AG04450 (cell line): ENCODE results near the gene NPLOC4. TPM values are rescaled to one million over a fixed set of nuclear protein-coding genes. Genes with fewer than 3 reads are reported as not detected.

Experiments
- CTCF ChIA-PET: fragments of 300-600, 350-600 bp; formaldehyde crosslinking; extraction: SDS; loops from one replicate; lab custom pipeline; 2022; ENCODE audit warnings: antibody characterized with exemption, inconsistent platforms; lab: Charles Lee
- POLR2A ChIA-PET: fragments of 350-600 bp; formaldehyde crosslinking; extraction: SDS; loops from one replicate; lab custom pipeline; 2021; ENCODE audit warnings: antibody characterized with exemption, inconsistent platforms; lab: Yijun Ruan, JAX
- DNase-seq: peaks from one replicate; pipeline ENCODE4 v3.0.0-alpha.2; 2011; ENCODE audit warnings: low read depth, low spot score
- H3K27ac ChIP-seq: one replicate; pipeline ENCODE4 v1.5.1; 2012; ENCODE audit warnings: low read depth, low read length, control low read depth
- H3K27me3 ChIP-seq: one replicate; pipeline ENCODE4 v1.6.0; 2012; ENCODE audit warnings: low read length; ENCODE audit not compliant: control insufficient read depth, insufficient read depth
- H3K4me3 ChIP-seq: 2 replicates; pipeline ENCODE4 v1.5.1; 2011; ENCODE audit warnings: mild to moderate bottlenecking, low read depth, low read length, control low read depth
- H3K9me3 ChIP-seq: 2 replicates; pipeline ENCODE4 v1.5.1; 2012; ENCODE audit warnings: low read length; ENCODE audit not compliant: control insufficient read depth, insufficient read depth
- CTCF ChIP-seq: IDR thresholded peaks from 2 replicates; pipeline ENCODE4 v1.5.1; 2011; ENCODE audit warnings: low read depth, low read length, control low read depth, inconsistent platforms
- polyA plus RNA-seq: library from polyadenylated mRNA; depleted of rRNA; stranded (reverse); fragments of >200 nt; gene quantifications from 2 replicates; pipeline ENCODE4 v1.2.3, GENCODE V29; 2011

Gene NPLOC4
- polyA plus RNA-seq, 1 experiment: 66.5 TPM

GRCh38 chr17:81573794-81574642 is 62.9 kb downstream of the NPLOC4 start:
- CTCF ChIA-PET: no interaction called here
- DNase-seq: no peak
- Histone ChIP-seq H3K27me3 (no peaks in the 10 kb centered on the region), H3K27ac (no peak overlapping the region), H3K4me3 (no peak overlapping the region), H3K9me3 (no peaks in the 10 kb centered on the region; the same call in 1 of the 2 replicates)
- POLR2A ChIA-PET: no interaction called here
- no peak for TF ChIP-seq CTCF

- CTCF ChIA-PET: interaction anchor here (0.6 to 1.7 kb wide), 2 partner anchors 28 to 29 kb away, joined by 3 to 5 read pairs; no protein-coding TSS in a partner anchor
- Histone ChIP-seq H3K4me3 (no peak overlapping the region), H3K27me3 (no peaks in the 10 kb centered on the region), H3K9me3 (no peaks in the 10 kb centered on the region; the same call in 1 of the 2 replicates), H3K27ac (no peak overlapping the region)
- no peak for TF ChIP-seq CTCF
- POLR2A ChIA-PET: no interaction called here
- no peak for DNase-seq
Observed at GRCh38 chr17:81572563-81573168, 64.2 kb downstream of the NPLOC4 start.

GRCh38 chr17:81570964-81571363 is 65.9 kb downstream of the NPLOC4 start:
- no peak for DNase-seq
- Histone ChIP-seq H3K27me3 (no peaks in the 10 kb centered on the region), H3K27ac (no peak overlapping the region), H3K4me3 (no peak overlapping the region), H3K9me3 (no peaks in the 10 kb centered on the region; the same call in 1 of the 2 replicates)
- POLR2A ChIA-PET: no interaction called here
- CTCF ChIA-PET: no interaction called here
- TF ChIP-seq CTCF: no peak

- no peak overlapping the region for H3K4me3 ChIP-seq
- ChIA-PET CTCF (interaction anchor here (0.8 kb wide), 1 partner anchor 31 kb away, joined by 3 read pairs; no protein-coding TSS in a partner anchor), POLR2A (no interaction called here)
- H3K9me3 ChIP-seq: no peaks in the 10 kb centered on the region
- no peaks in the 10 kb centered on the region for H3K27me3 ChIP-seq
- DNase-seq: no peak
- no peak for TF ChIP-seq CTCF
- no peak overlapping the region for H3K27ac ChIP-seq
Observed at GRCh38 chr17:81569986-81570514, 66.9 kb downstream of the NPLOC4 start.
